DND-41 (cell line): Measurements from ENCODE around the gene CRYBG1.

Experiments
- ATAC-seq: fragments of 200-7000 bp; cut with Tn5 transposase; 3 replicates; pipeline ENCODE4 v1.9.1; 2021; ENCODE audit warnings: low read depth; ENCODE audit not compliant: insufficient read depth
- DNase-seq: peaks from one replicate; pipeline ENCODE4 v3.0.0-alpha.2; 2020
- H2AFZ ChIP-seq: 2 replicates; pipeline ENCODE4 v1.6.0; 2012; ENCODE audit warnings: low read depth, low read length
- H3K27ac ChIP-seq: 2 replicates; pipeline ENCODE4 v1.5.1; 2012; ENCODE audit warnings: low read length, inconsistent platforms
- H3K27me3 ChIP-seq: fragments of 200-600 bp; sonication (generic); 2 replicates; pipeline ENCODE4 v1.6.0; 2012; ENCODE audit warnings: low read length, mild to moderate bottlenecking, inconsistent platforms; ENCODE audit not compliant: insufficient read depth, poor library complexity
- H3K36me3 ChIP-seq: 2 replicates; pipeline ENCODE4 v1.5.1; 2012; ENCODE audit warnings: low read length, inconsistent platforms; ENCODE audit not compliant: insufficient read depth
- H3K4me1 ChIP-seq: 2 replicates; pipeline ENCODE4 v1.5.1; 2012; ENCODE audit warnings: mild to moderate bottlenecking, low read length; ENCODE audit not compliant: insufficient read depth
- H3K4me2 ChIP-seq: 2 replicates; pipeline ENCODE4 v1.6.0; 2012; ENCODE audit warnings: mild to moderate bottlenecking, moderate library complexity, low read length, inconsistent platforms; ENCODE audit not compliant: insufficient read depth
- H3K4me3 ChIP-seq, 2 experiments: fragments of 200-600 bp in 1 of 2; shearing (Covaris generic) in 1 of 2; 2 replicates each; pipeline ENCODE4 v1.5.1; 2012 to 2016; ENCODE audit warnings: inconsistent platforms in 2 of 2, low read length in 2 of 2, mild to moderate bottlenecking in 2 of 2, low read depth in 1 of 2, moderate library complexity in 1 of 2
- H3K79me2 ChIP-seq: 2 replicates; pipeline ENCODE4 v1.6.0; 2012; ENCODE audit warnings: low read length, inconsistent platforms; ENCODE audit not compliant: insufficient read depth
- H3K9ac ChIP-seq: 2 replicates; pipeline ENCODE4 v1.6.0; 2012; ENCODE audit warnings: low read depth, mild to moderate bottlenecking, inconsistent platforms, low read length, moderate library complexity
- H3K9me3 ChIP-seq: 2 replicates; pipeline ENCODE4 v1.5.1; 2012; ENCODE audit warnings: low read length, moderate library complexity, mild to moderate bottlenecking, inconsistent platforms; ENCODE audit not compliant: insufficient read depth, severe bottlenecking
- H4K20me1 ChIP-seq: 2 replicates; pipeline ENCODE4 v1.6.0; 2012; ENCODE audit warnings: low read length; ENCODE audit not compliant: insufficient read depth
- CTCF ChIP-seq: IDR thresholded peaks from 2 replicates; pipeline ENCODE4 v1.5.1; 2012; ENCODE audit warnings: borderline replicate concordance, low read length, moderate library complexity, mild to moderate bottlenecking; ENCODE audit not compliant: poor library complexity, severe bottlenecking; ENCODE audit errors: extremely low read depth
- EZH2 ChIP-seq: IDR thresholded peaks from 3 replicates; pipeline ENCODE4 v1.6.1; 2012; ENCODE audit warnings: borderline replicate concordance, low read depth, mild to moderate bottlenecking, moderate library complexity, low read length, inconsistent platforms; ENCODE audit not compliant: severe bottlenecking

The CRYBG1 gene

DNA sequence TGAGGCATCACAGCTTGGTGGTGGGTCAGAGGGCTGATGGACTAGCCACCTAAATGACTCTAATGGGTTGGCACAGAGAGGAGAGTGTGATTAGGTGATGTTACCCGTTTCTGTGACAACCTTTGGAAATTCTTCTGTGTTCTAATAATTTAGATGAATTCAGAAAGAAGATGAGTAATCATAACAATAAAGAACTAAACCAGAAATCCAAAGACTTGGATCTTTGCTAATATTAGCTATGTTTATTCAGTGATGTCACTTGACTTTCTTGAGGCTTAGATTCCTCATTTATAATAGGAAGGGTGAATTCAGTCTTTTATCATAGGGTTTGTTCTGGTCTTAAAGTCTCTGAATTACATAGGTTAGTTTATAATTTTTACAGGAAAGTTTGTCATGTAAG lies 19.9 kb downstream of the CRYBG1 start:
- no peaks in the 10 kb centered on the region for H3K79me2 ChIP-seq
- H2AFZ ChIP-seq = no peak overlapping the region
- no peaks in the 10 kb centered on the region for H4K20me1 ChIP-seq
- H3K4me1 ChIP-seq = no peaks in the 10 kb centered on the region
- TF ChIP-seq EZH2 (no peak), CTCF (no peak)
- no peak overlapping the region for H3K4me3 ChIP-seq
- no peak overlapping the region for H3K9ac ChIP-seq
- no peak for DNase-seq
- H3K27ac ChIP-seq = no peak overlapping the region
- peaks cover 35% of the 10 kb centered on the region for H3K27me3 ChIP-seq
- no peak overlapping the region for H3K4me2 ChIP-seq
- H3K36me3 ChIP-seq = no peaks in the 10 kb centered on the region
- H3K9me3 ChIP-seq = no peaks in the 10 kb centered on the region
- no peak for ATAC-seq

- H3K9me3 ChIP-seq = no peaks in the 10 kb centered on the region
- no peak overlapping the region for H3K4me2 ChIP-seq
- no peak for TF ChIP-seq CTCF
- no peak for TF ChIP-seq EZH2
- H3K9ac ChIP-seq = no peak overlapping the region
- no peaks in the 10 kb centered on the region for H3K79me2 ChIP-seq
- H3K36me3 ChIP-seq = no peaks in the 10 kb centered on the region
- peaks cover 35% of the 10 kb centered on the region for H3K27me3 ChIP-seq
- ATAC-seq = no peak
- no peaks in the 10 kb centered on the region for H4K20me1 ChIP-seq
- no peak overlapping the region for H2AFZ ChIP-seq
- H3K4me3 ChIP-seq = no peak overlapping the region
- H3K27ac ChIP-seq = no peak overlapping the region
- H3K4me1 ChIP-seq = no peaks in the 10 kb centered on the region
- no peak for DNase-seq
Observed at GRCh38 chr6:106381223-106381622, 20.7 kb downstream of the CRYBG1 start.

DNA sequence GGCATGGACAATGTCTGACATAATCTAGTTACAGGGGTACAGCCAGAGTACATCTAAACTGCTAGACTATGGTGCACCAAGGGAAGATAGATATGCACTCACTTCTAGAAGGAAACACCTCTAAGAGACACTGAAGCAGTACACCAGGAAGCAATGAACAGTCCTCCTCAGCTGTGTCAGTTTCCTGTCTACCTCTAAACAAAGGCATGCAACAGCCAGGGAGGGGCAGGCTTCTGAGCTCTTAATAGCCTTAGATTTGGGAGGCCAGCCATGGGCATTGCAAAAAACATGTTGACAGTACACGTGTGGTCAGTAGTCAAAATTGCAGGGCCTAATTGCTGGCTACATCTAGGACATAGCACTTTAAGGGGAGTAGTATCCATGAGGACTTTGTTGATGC lies 21.4 kb downstream of the CRYBG1 start:
- Histone ChIP-seq H3K9me3 (no peaks in the 10 kb centered on the region), H3K4me3 (no peak overlapping the region), H3K79me2 (no peaks in the 10 kb centered on the region), H3K27ac (no peak overlapping the region), H3K36me3 (no peaks in the 10 kb centered on the region), H2AFZ (no peak overlapping the region), H3K4me2 (no peak overlapping the region), H3K4me1 (no peaks in the 10 kb centered on the region), H4K20me1 (no peaks in the 10 kb centered on the region), H3K9ac (no peak overlapping the region), H3K27me3 (peaks cover 29% of the 10 kb centered on the region)
- no peak for TF ChIP-seq CTCF
- no peak for TF ChIP-seq EZH2
- ATAC-seq = peak; percentile 72
- no peak for DNase-seq

GRCh38 chr6:106383573-106383972 lies 23.1 kb downstream of the CRYBG1 start:
- Histone ChIP-seq H3K4me1 (no peaks in the 10 kb centered on the region), H3K9ac (no peak overlapping the region), H3K4me2 (no peak overlapping the region), H3K36me3 (no peaks in the 10 kb centered on the region), H4K20me1 (no peaks in the 10 kb centered on the region), H3K27ac (no peak overlapping the region), H3K79me2 (no peaks in the 10 kb centered on the region), H3K9me3 (no peaks in the 10 kb centered on the region), H2AFZ (no peak overlapping the region), H3K27me3 (peaks cover 29% of the 10 kb centered on the region), H3K4me3 (no peak overlapping the region)
- ATAC-seq (no peak), DNase-seq (no peak)
- TF ChIP-seq CTCF (no peak), EZH2 (no peak)
